ENCODE measurements around the gene MND1.
A peak's percentile ranks its signal among the peaks of the same experiment; 100 is the strongest.

MND1 gene

DNA sequence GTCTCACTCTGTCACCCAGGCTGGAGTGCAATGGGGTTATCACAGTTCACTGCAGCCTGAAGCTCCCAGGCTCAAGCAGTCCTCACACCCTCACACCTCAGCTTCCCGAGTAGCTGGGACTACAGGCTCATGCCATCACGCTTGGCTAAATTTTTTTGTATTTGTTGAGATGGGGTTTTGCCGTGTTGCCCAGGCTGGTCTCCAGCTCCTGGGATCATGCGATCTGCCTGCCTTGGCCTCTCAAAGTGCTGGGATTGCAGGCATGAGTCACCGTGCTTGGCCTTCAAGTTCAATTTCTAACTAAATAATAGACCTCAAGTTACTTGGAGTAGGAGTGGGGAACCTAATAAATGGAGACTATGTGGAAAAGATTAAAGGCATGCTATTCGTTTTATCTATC, 48.9 kb downstream of the MND1 start:
- H3K4me3 ChIP-seq (ENCODE audit: severe bottlenecking) = no peak overlapping the region
- no peak overlapping the region for H3K27ac ChIP-seq (ENCODE audit: poor library complexity, severe bottlenecking)
- TF ChIP-seq, protein P1, sequence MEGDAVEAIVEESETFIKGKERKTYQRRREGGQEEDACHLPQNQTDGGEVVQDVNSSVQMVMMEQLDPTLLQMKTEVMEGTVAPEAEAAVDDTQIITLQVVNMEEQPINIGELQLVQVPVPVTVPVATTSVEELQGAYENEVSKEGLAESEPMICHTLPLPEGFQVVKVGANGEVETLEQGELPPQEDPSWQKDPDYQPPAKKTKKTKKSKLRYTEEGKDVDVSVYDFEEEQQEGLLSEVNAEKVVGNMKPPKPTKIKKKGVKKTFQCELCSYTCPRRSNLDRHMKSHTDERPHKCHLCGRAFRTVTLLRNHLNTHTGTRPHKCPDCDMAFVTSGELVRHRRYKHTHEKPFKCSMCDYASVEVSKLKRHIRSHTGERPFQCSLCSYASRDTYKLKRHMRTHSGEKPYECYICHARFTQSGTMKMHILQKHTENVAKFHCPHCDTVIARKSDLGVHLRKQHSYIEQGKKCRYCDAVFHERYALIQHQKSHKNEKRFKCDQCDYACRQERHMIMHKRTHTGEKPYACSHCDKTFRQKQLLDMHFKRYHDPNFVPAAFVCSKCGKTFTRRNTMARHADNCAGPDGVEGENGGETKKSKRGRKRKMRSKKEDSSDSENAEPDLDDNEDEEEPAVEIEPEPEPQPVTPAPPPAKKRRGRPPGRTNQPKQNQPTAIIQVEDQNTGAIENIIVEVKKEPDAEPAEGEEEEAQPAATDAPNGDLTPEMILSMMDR (IDR thresholded peaks at IDR 0.05; ENCODE audit: poor library complexity, severe bottlenecking) = no peak
- H3K36me3 ChIP-seq (ENCODE audit: low read depth) = peaks cover 6% of the 10 kb centered on the region
- H3K4me1 ChIP-seq (ENCODE audit: insufficient read depth, poor library complexity, severe bottlenecking) = peaks cover 3% of the 10 kb centered on the region
- H3K9me3 ChIP-seq (ENCODE audit: severe bottlenecking) = no peaks in the 10 kb centered on the region
- no peak for DNase-seq (ENCODE audit: low spot score)
- no peaks in the 10 kb centered on the region for H3K27me3 ChIP-seq (ENCODE audit: insufficient read depth, poor library complexity, severe bottlenecking)
- ATAC-seq (ENCODE audit: low read depth) = no peak

DNA sequence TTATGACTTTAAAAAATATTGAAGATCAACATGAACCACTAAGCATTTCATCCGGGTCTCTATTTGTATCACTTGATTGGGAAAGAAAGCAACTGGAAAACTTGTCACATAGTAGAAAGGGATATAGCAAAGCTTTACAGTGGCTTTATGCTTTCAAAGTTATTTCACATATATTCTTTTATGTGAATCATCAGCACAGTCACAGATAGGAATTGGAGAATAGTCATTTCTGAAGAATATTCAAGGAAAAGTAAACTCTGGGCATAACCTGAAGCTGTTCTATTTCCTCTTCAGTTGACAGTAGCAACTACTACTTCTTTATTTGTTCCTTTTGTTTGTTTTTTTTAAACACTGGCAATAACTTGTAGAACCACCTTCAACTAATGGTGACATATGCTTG, 50.5 kb downstream of the MND1 start:
- H3K27ac ChIP-seq (ENCODE audit: poor library complexity, severe bottlenecking) = no peak overlapping the region
- ATAC-seq (ENCODE audit: low read depth) = no peak
- TF ChIP-seq, protein P1 (IDR thresholded peaks at IDR 0.05; ENCODE audit: poor library complexity, severe bottlenecking) = no peak
- no peak overlapping the region for H3K4me3 ChIP-seq (ENCODE audit: severe bottlenecking)
- peaks cover 9% of the 10 kb centered on the region for H3K4me1 ChIP-seq (ENCODE audit: insufficient read depth, poor library complexity, severe bottlenecking)
- peaks cover 6% of the 10 kb centered on the region for H3K36me3 ChIP-seq (ENCODE audit: low read depth)
- DNase-seq (ENCODE audit: low spot score) = no peak
- H3K27me3 ChIP-seq (ENCODE audit: insufficient read depth, poor library complexity, severe bottlenecking) = no peaks in the 10 kb centered on the region
- H3K9me3 ChIP-seq (ENCODE audit: severe bottlenecking) = no peaks in the 10 kb centered on the region

DNA sequence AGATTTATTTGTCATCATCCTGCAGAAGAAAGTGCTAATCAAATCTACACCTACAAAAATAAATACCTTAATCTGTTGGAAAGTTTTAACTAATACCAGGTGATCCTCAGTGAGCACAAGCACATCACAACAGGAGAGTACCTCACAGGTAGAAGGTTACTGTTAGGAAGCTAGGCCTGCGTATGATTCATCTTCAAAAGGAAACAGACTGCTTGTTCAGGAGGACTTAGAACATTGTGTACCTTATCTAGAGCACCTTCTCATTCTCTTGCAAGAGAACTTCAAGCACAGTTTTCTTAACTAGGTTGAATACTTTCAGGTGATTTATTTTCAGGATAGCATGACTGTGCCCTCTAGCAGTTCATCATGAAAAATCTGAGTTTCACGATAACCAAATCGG, 54.2 kb downstream of the MND1 start:
- peaks cover 12% of the 10 kb centered on the region for H3K36me3 ChIP-seq (ENCODE audit: low read depth)

DNA sequence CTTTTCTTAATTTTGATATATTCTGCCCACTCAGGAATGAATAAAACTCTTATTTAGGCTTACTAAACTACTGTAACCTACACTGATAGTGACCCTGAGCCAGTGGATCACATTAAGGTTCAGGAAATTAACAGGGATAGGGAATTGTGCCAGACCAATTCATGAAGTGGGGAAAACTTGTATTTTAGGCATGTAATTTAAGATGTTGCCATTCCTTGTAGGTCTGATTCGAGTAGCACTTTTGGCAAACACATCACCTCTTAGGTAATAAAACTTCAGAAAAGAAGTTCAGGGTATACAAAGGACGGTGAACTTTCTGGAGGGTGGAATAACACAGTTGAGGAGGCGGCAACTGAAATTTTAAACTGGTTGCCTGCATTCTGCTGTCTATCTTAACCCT, 54.9 kb downstream of the MND1 start:
- no peaks in the 10 kb centered on the region for H3K27me3 ChIP-seq (ENCODE audit: insufficient read depth, poor library complexity, severe bottlenecking)
- H3K36me3 ChIP-seq (ENCODE audit: low read depth) = peaks cover 12% of the 10 kb centered on the region
- H3K4me1 ChIP-seq (ENCODE audit: insufficient read depth, poor library complexity, severe bottlenecking) = peaks cover 9% of the 10 kb centered on the region
- ATAC-seq (ENCODE audit: low read depth) (no peak), DNase-seq (ENCODE audit: low spot score) (no peak)
- no peak overlapping the region for H3K4me3 ChIP-seq (ENCODE audit: severe bottlenecking)
- no peaks in the 10 kb centered on the region for H3K9me3 ChIP-seq (ENCODE audit: severe bottlenecking)
- H3K27ac ChIP-seq (ENCODE audit: poor library complexity, severe bottlenecking) = peak overlapping the region; percentile 42
- TF ChIP-seq, protein P1 (IDR thresholded peaks at IDR 0.05; ENCODE audit: poor library complexity, severe bottlenecking) = no peak

More for the DNA sequence above, 54.2 kb downstream of the MND1 start:
- ATAC-seq (ENCODE audit: low read depth) = peak; percentile 81
- no peaks in the 10 kb centered on the region for H3K9me3 ChIP-seq (ENCODE audit: severe bottlenecking)
- no peak overlapping the region for H3K4me3 ChIP-seq (ENCODE audit: severe bottlenecking)
- peaks cover 9% of the 10 kb centered on the region for H3K4me1 ChIP-seq (ENCODE audit: insufficient read depth, poor library complexity, severe bottlenecking)
- H3K27me3 ChIP-seq (ENCODE audit: insufficient read depth, poor library complexity, severe bottlenecking) = no peaks in the 10 kb centered on the region
- TF ChIP-seq, protein P1 (IDR thresholded peaks at IDR 0.05; ENCODE audit: poor library complexity, severe bottlenecking) = no peak
- DNase-seq (ENCODE audit: low spot score) = no peak
- H3K27ac ChIP-seq (ENCODE audit: poor library complexity, severe bottlenecking) = peak overlapping the region; percentile 42

DNA sequence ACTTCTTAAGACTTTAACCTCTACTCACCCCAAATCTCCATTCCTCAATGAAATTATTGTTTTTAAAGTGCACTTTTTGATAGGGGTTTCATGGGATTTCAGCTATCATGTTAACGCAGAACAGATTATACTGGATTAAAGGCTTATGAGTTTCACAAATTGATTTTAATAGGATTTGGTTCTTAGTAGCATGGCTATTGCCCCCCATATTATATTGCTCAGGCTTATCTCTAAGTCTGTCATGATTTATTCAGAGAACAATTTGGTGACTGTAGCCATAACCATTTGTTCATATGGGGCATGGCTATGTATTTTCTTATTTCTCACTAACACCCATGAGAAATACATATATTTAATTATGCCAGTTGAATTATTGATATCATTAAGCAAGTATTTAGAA, 57.0 kb downstream of the MND1 start:
- TF ChIP-seq, protein P1 (IDR thresholded peaks at IDR 0.05; ENCODE audit: poor library complexity, severe bottlenecking) = no peak

More for the DNA sequence above, 57.0 kb downstream of the MND1 start:
- Histone ChIP-seq H3K36me3 (ENCODE audit: low read depth) (peaks cover 12% of the 10 kb centered on the region), H3K4me3 (ENCODE audit: severe bottlenecking) (no peak overlapping the region), H3K4me1 (ENCODE audit: insufficient read depth, poor library complexity, severe bottlenecking) (peaks cover 9% of the 10 kb centered on the region), H3K27me3 (ENCODE audit: insufficient read depth, poor library complexity, severe bottlenecking) (no peaks in the 10 kb centered on the region), H3K9me3 (ENCODE audit: severe bottlenecking) (no peaks in the 10 kb centered on the region), H3K27ac (ENCODE audit: poor library complexity, severe bottlenecking) (no peak overlapping the region)
- ATAC-seq (ENCODE audit: low read depth) (no peak), DNase-seq (ENCODE audit: low spot score) (no peak)
